Stomach (tissue), 9 donors: ENCODE measurements around the gene LIN9. TPM values are rescaled to one million over a fixed set of nuclear protein-coding genes. Genes with fewer than 3 reads are reported as not detected.

Experiments used
- DNase-seq, 2 donors: peaks; one replicate each; pipeline versions ENCODE4 v3.0.0 to v3.0.0-alpha.2; 2013 to 2019
- H3K27ac ChIP-seq, 5 donors: fragments of 200-600 bp in 4 of 5; sonication (generic) in 4 of 5; one replicate each; pipeline ENCODE4 v1.5.1; 2013 to 2019; ENCODE audit warnings: mild to moderate bottlenecking in 1 of 5, moderate library complexity in 1 of 5
- H3K27me3 ChIP-seq, 3 donors: fragments of 200-600 bp; sonication (generic); one replicate each; pipeline ENCODE4 v1.5.1; 2017 to 2019; ENCODE audit warnings: mixed run types in 1 of 3
- H3K36me3 ChIP-seq, 4 donors: fragments of 200-600 bp; sonication (generic); 1 replicate in 3 of 4; 2 replicates in 1 of 4; pipeline ENCODE4 v1.5.1; 2016 to 2019
- H3K4me1 ChIP-seq, 4 donors: fragments of 200-600 bp; sonication (generic); one replicate each; pipeline ENCODE4 v1.5.1; 2016 to 2019
- H3K4me3 ChIP-seq, 4 donors: fragments of 200-600 bp; sonication (generic) in 3 of 4; one replicate each; pipeline ENCODE4 v1.5.1; 2016 to 2019; ENCODE audit warnings: mild to moderate bottlenecking in 1 of 4
- H3K9me3 ChIP-seq, 4 donors: fragments of 200-600 bp; sonication (generic); one replicate each; pipeline ENCODE4 v1.5.1; 2016 to 2019
- EP300 ChIP-seq: sonication (generic); formaldehyde crosslinking; IDR thresholded peaks from one replicate; pipeline ENCODE4 v1.6.1; 2017; ENCODE audit warnings: antibody characterized with exemption
- POLR2A ChIP-seq, 4 donors: fragments of 450-650 bp; IDR thresholded peaks; one replicate each; pipeline ENCODE4 v1.6.1; 2016; ENCODE audit warnings: antibody characterized with exemption in 4 of 4, control low read depth in 2 of 4, mild to moderate bottlenecking in 1 of 4, moderate library complexity in 1 of 4
- POLR2AphosphoS5 ChIP-seq, 3 donors: sonication (generic); formaldehyde crosslinking; IDR thresholded peaks; one replicate each; pipeline ENCODE4 v1.6.1; 2016; ENCODE audit warnings: antibody characterized with exemption in 3 of 3
- WGBS, 5 donors: extraction: QIAGEN DNeasy Blood & Tissue Kit in 3 of 5; methylation state at CpG; one replicate each; pipeline versions ENCODE4 v1.1.5 to v1.1.7; 2013 to 2018; 5-methylcytosine and 5-hydroxymethylcytosine counted together
- intact Hi-C: fragments of 100-400 bp; cut with DNase I; formaldehyde crosslinking; loops from one replicate; pipeline ENCODE4 v1.15.1; 2023; ENCODE audit warnings: low total_unique reads
- polyA plus RNA-seq, 3 donors: library from polyadenylated mRNA; stranded (reverse); fragments of 200-250 nt; gene quantifications; one replicate each; pipeline ENCODE4 v1.2.3, GENCODE V29; 2013
- total RNA-seq, 5 donors: library from RNA; depleted of rRNA; stranded (reverse); fragments of >200 nt; gene quantifications; one replicate each; pipeline versions ENCODE4 v1.1.0 to v1.2.3, GENCODE V29; 2014 to 2016
- TF ChIP-seq, protein P1 (sequence below), 7 experiments: fragments of 450-650 bp in 4 of 7; fragments of 200-600 bp in 3 of 7; sonication (generic) in 3 of 7; IDR thresholded peaks; one replicate each; pipeline ENCODE4 v1.5.1; 2016 to 2019; ENCODE audit warnings: antibody characterized with exemption in 7 of 7, control low read depth in 2 of 7, mild to moderate bottlenecking in 1 of 7
- donor health status: healthy with polysubstance abuse.
- donor health status: Bipolar disorder and iron deficiency.
- donor health status: healthy.

The LIN9 gene
- total and polyA plus RNA-seq, 8 donors, result 1.3 to 45.5 (median 2.9) TPM; not detected in 1

DNA sequence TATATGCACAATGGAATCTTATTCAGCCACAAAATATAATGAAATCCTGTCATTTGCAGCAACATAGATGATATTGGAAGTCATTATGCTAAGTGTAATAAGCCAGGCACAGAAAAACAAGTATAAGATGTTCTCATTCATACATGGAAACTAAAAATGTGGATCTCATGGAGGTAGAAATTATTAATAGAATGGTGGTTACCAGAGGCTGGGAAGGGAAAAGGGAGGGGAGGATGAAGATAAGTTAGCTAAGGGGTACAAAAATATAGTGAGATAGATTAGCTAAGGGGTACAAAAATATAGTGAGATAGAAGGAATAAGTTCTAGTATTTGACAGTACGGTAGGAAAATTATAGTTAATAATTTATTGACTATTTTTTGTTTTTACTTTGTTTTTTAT is 27.9 kb downstream of the LIN9 start:
- intact Hi-C loops, result no loop called here
- Histone ChIP-seq H3K4me3 (no peak overlapping the region), H3K4me1 (no peaks in the 10 kb centered on the region), H3K36me3 (peaks cover 0 to 9% (median 5%) of the 10 kb centered on the region in 4 donors), H3K27me3 (no peaks in the 10 kb centered on the region), H3K9me3 (no peaks in the 10 kb centered on the region), H3K27ac (no peak overlapping the region)
- WGBS, 5 donors, result 92 to 97% (median 94%) methylated on average over 1 of the region's 1 CpG
- TF ChIP-seq POLR2A (IDR thresholded peaks at IDR 0.05), result no peak
- no peak for TF ChIP-seq POLR2AphosphoS5 (IDR thresholded peaks at IDR 0.05)
- TF ChIP-seq, protein P1, sequence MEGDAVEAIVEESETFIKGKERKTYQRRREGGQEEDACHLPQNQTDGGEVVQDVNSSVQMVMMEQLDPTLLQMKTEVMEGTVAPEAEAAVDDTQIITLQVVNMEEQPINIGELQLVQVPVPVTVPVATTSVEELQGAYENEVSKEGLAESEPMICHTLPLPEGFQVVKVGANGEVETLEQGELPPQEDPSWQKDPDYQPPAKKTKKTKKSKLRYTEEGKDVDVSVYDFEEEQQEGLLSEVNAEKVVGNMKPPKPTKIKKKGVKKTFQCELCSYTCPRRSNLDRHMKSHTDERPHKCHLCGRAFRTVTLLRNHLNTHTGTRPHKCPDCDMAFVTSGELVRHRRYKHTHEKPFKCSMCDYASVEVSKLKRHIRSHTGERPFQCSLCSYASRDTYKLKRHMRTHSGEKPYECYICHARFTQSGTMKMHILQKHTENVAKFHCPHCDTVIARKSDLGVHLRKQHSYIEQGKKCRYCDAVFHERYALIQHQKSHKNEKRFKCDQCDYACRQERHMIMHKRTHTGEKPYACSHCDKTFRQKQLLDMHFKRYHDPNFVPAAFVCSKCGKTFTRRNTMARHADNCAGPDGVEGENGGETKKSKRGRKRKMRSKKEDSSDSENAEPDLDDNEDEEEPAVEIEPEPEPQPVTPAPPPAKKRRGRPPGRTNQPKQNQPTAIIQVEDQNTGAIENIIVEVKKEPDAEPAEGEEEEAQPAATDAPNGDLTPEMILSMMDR (IDR thresholded peaks at IDR 0.05), result no peak
- no peak for TF ChIP-seq EP300
- DNase-seq, result no peak

GRCh38 chr1:226279498-226279897 is 29.5 kb downstream of the LIN9 start:
- 86 to 98% (median 92%) methylated on average over 5 of the region's 5 CpGs for WGBS, 5 donors
- Histone ChIP-seq H3K4me3 (no peak overlapping the region), H3K27ac (no peak overlapping the region), H3K36me3 (peaks cover 0 to 3% (median 3%) of the 10 kb centered on the region in 4 donors), H3K27me3 (no peaks in the 10 kb centered on the region), H3K9me3 (no peaks in the 10 kb centered on the region), H3K4me1 (peaks cover 0 to under 1% (median 0%) of the 10 kb centered on the region in 4 donors)
- no peak for DNase-seq
- TF ChIP-seq, protein P1 (IDR thresholded peaks at IDR 0.05), result no peak
- no peak for TF ChIP-seq POLR2AphosphoS5 (IDR thresholded peaks at IDR 0.05)
- no peak for TF ChIP-seq EP300
- TF ChIP-seq POLR2A (IDR thresholded peaks at IDR 0.05), result no peak
- intact Hi-C loops, result no loop called here

- H3K27me3 ChIP-seq, result no peaks in the 10 kb centered on the region
- no peaks in the 10 kb centered on the region for H3K36me3 ChIP-seq
- no peak overlapping the region for H3K27ac ChIP-seq
- no peak for TF ChIP-seq POLR2AphosphoS5 (IDR thresholded peaks at IDR 0.05)
- TF ChIP-seq, protein P1 (IDR thresholded peaks at IDR 0.05), result no peak
- TF ChIP-seq POLR2A (IDR thresholded peaks at IDR 0.05), result no peak
- no peak for TF ChIP-seq EP300
- H3K9me3 ChIP-seq, result no peaks in the 10 kb centered on the region
- intact Hi-C loops, result no loop called here
- WGBS, 5 donors, result 95 to 98% (median 97%) methylated on average over 8 of the region's 8 CpGs
- DNase-seq, result no peak
- no peak overlapping the region for H3K4me3 ChIP-seq
- peaks cover 0 to 11% (median 5%) of the 10 kb centered on the region in 4 donors for H3K4me1 ChIP-seq
Observed at GRCh38 chr1:226277897-226278296, 31.1 kb downstream of the LIN9 start.

DNA sequence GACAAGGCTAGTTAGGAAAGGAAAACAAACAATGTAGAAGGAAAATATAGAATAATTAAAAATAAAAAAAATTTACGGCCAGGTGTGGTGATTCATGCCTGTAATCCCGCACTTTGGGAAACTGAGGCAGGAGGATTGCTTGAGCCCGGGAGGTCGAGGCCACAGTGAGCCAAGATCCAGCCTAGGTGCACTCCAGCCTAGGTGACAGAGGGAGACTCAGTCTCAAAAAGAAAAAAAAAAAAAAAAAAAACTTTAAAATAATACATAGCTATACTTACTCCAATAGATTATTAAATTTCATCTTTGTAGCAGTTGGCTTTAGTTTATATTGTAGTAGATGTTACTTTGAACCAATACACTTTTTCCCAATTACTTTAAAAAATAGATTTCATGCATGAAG is 32.0 kb downstream of the LIN9 start:
- no peak overlapping the region for H3K4me3 ChIP-seq
- H3K4me1 ChIP-seq, result peaks cover 0 to 14% (median 5%) of the 10 kb centered on the region in 4 donors
- intact Hi-C loops, result no loop called here
- DNase-seq, result no peak
- no peaks in the 10 kb centered on the region for H3K27me3 ChIP-seq
- no peak overlapping the region for H3K27ac ChIP-seq
- no peak for TF ChIP-seq POLR2AphosphoS5 (IDR thresholded peaks at IDR 0.05)
- TF ChIP-seq, protein P1 (IDR thresholded peaks at IDR 0.05), result no peak
- no peak for TF ChIP-seq POLR2A (IDR thresholded peaks at IDR 0.05)
- TF ChIP-seq EP300, result no peak
- 93 to 97% (median 94%) methylated on average over 4 of the region's 4 CpGs for WGBS, 5 donors
- no peaks in the 10 kb centered on the region for H3K9me3 ChIP-seq
- H3K36me3 ChIP-seq, result no peaks in the 10 kb centered on the region
